Choroid plexus epithelial cell (primary cell): Measurements from ENCODE around the gene ASAP3.
A peak's percentile ranks its signal among the peaks of the same experiment; 100 is the strongest.

Experiments used
- DNase-seq: peaks from one replicate; pipeline ENCODE4 v3.0.0-alpha.2; 2010; ENCODE audit warnings: low read depth
- H3K4me3 ChIP-seq: 2 replicates; pipeline ENCODE4 v1.5.1; 2011; ENCODE audit warnings: low read depth, mild to moderate bottlenecking, control low read depth, low read length, moderate library complexity
- TF ChIP-seq, protein P1 (sequence below): conservative IDR thresholded peaks from 2 replicates; pipeline ENCODE4 v1.5.1; 2011; ENCODE audit warnings: low read depth, mild to moderate bottlenecking, control low read depth, inconsistent platforms, low read length, moderate library complexity

ASAP3 gene

DNA sequence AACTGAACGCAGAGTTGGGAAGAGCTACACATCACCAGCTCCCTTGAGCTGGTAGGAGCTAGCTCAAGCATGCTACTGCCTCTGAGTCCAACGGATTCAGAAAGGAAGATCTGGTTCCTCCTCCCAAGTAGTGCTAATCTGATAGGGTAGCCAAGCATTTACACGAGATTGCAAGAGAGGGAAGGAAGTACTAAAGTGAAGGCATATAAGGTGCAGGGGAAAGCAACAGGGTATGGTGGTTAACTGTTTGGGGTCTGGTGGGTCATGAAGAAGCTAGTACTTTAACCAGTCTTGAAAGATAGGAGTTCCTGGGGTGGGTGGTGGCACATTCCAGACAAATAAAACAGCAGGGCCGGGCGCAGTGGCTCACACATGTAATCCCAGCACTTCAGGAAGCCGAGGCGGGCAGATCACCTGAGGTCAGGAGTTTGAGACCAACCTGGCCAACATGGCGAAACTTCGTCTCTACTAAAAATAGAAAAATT, 94.1 kb downstream of the ASAP3 start:
- no peak for DNase-seq
- TF ChIP-seq, protein P1, sequence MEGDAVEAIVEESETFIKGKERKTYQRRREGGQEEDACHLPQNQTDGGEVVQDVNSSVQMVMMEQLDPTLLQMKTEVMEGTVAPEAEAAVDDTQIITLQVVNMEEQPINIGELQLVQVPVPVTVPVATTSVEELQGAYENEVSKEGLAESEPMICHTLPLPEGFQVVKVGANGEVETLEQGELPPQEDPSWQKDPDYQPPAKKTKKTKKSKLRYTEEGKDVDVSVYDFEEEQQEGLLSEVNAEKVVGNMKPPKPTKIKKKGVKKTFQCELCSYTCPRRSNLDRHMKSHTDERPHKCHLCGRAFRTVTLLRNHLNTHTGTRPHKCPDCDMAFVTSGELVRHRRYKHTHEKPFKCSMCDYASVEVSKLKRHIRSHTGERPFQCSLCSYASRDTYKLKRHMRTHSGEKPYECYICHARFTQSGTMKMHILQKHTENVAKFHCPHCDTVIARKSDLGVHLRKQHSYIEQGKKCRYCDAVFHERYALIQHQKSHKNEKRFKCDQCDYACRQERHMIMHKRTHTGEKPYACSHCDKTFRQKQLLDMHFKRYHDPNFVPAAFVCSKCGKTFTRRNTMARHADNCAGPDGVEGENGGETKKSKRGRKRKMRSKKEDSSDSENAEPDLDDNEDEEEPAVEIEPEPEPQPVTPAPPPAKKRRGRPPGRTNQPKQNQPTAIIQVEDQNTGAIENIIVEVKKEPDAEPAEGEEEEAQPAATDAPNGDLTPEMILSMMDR = no peak
- H3K4me3 ChIP-seq = no peak overlapping the region

DNA sequence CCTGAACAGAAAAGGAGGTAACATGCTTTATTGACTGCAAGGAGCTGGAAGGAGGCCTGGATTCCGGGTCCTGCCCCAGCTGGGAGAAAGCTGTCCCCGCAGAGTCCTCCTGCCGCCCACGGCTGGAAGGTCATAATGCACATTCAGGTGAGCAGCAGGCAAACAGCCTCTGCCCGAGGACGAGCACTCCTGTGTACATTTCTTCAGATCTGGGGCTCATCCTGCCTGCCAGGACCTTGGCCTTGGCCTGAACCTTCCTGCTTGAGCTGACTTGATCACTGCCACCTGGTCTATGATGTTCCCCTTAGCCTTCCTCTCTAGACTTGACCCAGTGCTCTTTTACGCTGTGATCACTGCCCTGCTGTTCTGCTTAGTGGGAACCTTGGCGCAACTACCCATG, 96.5 kb downstream of the ASAP3 start:
- no peak overlapping the region for H3K4me3 ChIP-seq
- no peak for DNase-seq
- TF ChIP-seq, protein P1 = no peak

DNA sequence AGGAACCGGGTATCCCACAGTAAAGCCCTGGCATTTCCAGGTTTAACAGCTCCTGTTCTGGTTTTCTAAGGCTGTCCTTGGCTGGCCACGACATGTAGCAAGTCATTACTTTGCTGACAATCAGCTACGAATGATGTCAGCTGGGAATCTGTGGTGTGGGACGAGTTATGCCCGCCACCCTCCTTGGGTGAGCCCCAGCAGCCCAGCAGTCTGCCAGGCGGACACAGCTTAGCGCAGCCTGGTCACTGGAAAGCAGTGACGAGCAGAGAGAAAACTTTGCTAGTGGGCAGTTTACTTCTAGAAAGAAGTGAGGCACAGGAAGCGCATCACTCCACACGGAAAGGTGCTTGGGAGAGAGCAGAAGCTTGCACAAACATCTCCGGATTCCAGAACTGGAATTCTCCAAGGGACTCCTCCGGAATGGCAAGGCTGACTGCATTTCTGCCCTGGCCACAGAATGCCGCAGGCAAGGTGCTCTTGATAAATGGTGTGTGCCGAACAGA, 98.8 kb downstream of the ASAP3 start:
- TF ChIP-seq, protein P1 = no peak
- H3K4me3 ChIP-seq = no peak overlapping the region
- no peak for DNase-seq

DNA sequence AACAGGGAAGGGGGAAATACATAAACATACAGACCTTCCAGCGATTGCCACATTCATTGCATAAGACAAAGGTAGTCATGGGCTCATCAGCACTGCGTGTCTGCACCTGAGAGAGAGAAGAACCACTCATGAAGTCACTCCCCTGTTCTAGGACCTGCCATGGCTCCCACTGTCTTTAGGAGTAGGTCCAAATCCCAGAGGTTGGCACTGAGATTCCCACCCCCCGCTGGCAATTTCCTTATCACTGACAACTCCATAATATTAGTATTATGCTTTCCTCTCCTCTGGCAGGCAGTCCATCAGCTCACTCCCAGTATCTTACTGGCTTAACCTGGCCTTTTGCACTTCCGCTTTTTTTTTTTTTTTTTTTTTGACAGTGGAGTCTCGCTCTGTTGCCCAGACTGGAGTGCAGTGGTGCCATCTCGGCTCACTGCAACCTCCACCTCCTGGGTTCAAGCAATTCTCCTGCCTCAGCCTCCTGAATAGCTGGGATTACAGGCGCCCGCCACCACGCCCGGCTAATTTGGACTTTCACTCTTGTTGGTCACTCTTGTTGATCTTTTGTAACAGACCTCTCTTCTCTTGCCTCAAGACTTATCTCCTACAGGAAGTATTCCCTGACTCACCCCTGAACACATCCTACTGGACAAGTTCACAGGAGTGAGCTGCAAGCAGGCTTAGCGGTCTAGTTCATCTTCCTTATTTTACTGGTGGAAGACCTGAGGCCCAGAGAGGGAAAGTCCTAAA, 99.5 kb downstream of the ASAP3 start:
- no peak overlapping the region for H3K4me3 ChIP-seq
- TF ChIP-seq, protein P1 = no peak
- peak; percentile 68 for DNase-seq

DNA sequence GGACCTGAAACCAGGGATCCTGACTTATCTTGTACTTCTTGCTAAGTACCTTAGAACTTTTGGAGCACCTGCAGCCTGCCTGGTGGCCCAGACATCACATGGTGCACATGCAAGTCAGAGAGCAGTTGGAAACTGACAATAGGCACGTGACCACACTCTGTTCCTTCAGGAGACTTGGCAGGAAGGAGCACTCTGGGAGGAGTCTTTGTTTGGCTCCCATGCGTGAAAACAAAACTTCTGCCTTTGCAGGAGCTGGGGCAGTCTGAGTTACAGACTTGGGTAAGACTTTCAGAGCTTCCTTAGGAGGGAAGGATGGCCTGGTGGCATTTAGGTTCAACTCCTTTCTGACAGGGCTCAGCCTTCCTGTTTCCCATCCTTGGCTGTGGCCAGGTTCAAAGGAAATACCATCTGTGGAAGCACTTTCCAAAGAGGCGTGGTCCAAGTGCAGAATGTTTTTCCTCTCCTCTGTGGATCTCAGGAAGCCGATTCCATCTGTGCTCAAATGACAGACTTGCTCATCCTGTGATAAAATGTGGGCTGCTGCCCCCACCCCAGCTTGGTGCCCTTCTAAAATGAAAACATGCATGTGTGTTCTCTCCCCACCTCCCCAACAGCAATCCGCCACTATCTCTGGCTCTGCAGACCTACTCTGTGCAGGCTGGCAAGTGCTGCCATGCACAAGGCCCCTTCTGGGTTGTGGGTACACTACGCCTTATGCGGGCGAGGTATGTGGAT, 100.2 kb downstream of the ASAP3 start:
- peak; percentile 17 for DNase-seq
- TF ChIP-seq, protein P1 = no peak

DNA sequence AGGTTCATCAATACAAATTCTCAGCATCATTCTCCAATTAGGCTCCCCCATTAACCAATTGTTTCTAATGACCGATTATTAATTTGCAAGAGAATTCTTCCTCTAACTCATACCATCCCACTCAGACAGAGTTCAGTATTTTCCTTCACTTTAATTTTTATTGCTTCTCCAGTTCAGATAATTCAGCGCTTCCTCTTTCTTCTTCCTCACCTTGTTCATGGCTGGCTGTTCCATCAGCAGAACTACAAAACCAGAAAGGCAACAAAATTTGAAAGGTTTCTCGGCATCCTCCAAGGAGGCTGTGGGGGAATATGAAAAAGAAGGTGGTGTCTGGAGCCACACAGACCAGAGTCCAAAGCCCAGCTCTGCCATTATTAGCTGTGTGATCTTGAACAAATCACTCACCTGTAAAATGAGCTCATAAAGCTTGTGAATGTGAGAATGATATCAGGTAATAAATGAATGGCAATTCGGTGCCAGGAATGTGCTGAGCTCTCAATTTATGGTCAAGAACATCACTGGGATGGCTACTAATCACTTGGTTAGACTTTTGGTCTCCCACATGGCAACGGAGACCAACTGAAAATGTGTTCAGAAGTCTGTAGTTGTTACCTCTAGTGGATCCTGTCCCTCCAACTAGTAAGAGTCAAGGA, 102.6 kb downstream of the ASAP3 start:
- TF ChIP-seq, protein P1 = no peak
- no peak for DNase-seq
- H3K4me3 ChIP-seq = no peak overlapping the region

More for the DNA sequence above, 100.2 kb downstream of the ASAP3 start:
- no peak overlapping the region for H3K4me3 ChIP-seq
